ENCODE results near the gene ISLR. TPM values are rescaled to one million over a fixed set of nuclear protein-coding genes. Genes with fewer than 3 reads are reported as not detected.

Gene ISLR
- total and polyA plus RNA-seq, 7 donors = 0.69 to 186 (median 71.4) TPM

GRCh38 chr15:74192751-74193150, 19.2 kb downstream of the ISLR start:
- no peaks in the 10 kb centered on the region for H3K9me3 ChIP-seq
- no peak overlapping the region for H3K27ac ChIP-seq
- H3K4me1 ChIP-seq = peaks cover 0 to 8% (median 0%) of the 10 kb centered on the region in 4 donors
- no peak overlapping the region for H3K4me3 ChIP-seq
- TF ChIP-seq, protein P1, sequence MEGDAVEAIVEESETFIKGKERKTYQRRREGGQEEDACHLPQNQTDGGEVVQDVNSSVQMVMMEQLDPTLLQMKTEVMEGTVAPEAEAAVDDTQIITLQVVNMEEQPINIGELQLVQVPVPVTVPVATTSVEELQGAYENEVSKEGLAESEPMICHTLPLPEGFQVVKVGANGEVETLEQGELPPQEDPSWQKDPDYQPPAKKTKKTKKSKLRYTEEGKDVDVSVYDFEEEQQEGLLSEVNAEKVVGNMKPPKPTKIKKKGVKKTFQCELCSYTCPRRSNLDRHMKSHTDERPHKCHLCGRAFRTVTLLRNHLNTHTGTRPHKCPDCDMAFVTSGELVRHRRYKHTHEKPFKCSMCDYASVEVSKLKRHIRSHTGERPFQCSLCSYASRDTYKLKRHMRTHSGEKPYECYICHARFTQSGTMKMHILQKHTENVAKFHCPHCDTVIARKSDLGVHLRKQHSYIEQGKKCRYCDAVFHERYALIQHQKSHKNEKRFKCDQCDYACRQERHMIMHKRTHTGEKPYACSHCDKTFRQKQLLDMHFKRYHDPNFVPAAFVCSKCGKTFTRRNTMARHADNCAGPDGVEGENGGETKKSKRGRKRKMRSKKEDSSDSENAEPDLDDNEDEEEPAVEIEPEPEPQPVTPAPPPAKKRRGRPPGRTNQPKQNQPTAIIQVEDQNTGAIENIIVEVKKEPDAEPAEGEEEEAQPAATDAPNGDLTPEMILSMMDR (IDR thresholded peaks at IDR 0.05) = no peak
- no peak for TF ChIP-seq POLR2AphosphoS5 (IDR thresholded peaks at IDR 0.05)
- no peak for TF ChIP-seq EP300 (IDR thresholded peaks at IDR 0.05)
- TF ChIP-seq POLR2A (IDR thresholded peaks at IDR 0.05) = no peak
- no peaks in the 10 kb centered on the region for H3K36me3 ChIP-seq
- no peak for DNase-seq
- WGBS, 2 donors = 74 to 78% methylated on average over 5 of the region's 5 CpGs
- intact Hi-C loops (cut with DNase I) = no loop called here
- H3K27me3 ChIP-seq = no peaks in the 10 kb centered on the region

- H3K4me3 ChIP-seq = no peak overlapping the region
- H3K36me3 ChIP-seq = no peaks in the 10 kb centered on the region
- H3K9me3 ChIP-seq = no peaks in the 10 kb centered on the region
- intact Hi-C loops (cut with DNase I) = no loop called here
- no peak overlapping the region for H3K27ac ChIP-seq
- H3K27me3 ChIP-seq = no peaks in the 10 kb centered on the region
- H3K4me1 ChIP-seq = peaks cover 0 to 8% (median 0%) of the 10 kb centered on the region in 4 donors
- no peak for DNase-seq
- WGBS, 2 donors = 87 to 91% methylated on average over 4 of the region's 4 CpGs
- TF ChIP-seq, protein P1 (IDR thresholded peaks at IDR 0.05) = no peak
- TF ChIP-seq EP300 (IDR thresholded peaks at IDR 0.05) (no peak), POLR2AphosphoS5 (IDR thresholded peaks at IDR 0.05) (no peak), POLR2A (IDR thresholded peaks at IDR 0.05) (no peak)
These were observed 19.8 kb downstream of the ISLR start for GRCh38 chr15:74193299-74193718.

DNA sequence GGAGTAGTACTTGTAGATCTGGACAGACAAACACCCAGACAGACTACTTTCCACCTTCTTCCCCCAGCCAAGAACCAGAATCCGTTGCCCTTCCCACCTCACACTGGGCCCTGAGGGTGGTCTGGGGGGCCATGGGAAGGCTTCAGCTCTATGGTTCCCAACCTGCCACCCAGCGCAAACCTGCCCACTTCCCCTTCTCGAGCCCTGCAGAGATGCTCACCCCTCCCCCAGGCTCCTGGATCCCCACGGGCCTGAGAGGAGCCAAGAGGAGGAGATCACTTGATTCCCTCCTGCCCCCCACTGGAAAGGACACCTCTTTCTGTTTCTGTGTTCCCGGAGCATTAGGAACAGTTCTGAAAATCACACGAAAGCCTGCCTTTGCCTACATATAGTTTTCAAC, 20.4 kb downstream of the ISLR start:
- no peak for DNase-seq
- Histone ChIP-seq H3K9me3 (no peaks in the 10 kb centered on the region), H3K27ac (no peak overlapping the region), H3K4me1 (peaks cover 0 to 8% (median 0%) of the 10 kb centered on the region in 4 donors), H3K4me3 (no peak overlapping the region), H3K36me3 (no peaks in the 10 kb centered on the region), H3K27me3 (no peaks in the 10 kb centered on the region)
- 63 to 82% methylated on average over 6 of the region's 6 CpGs for WGBS, 2 donors
- intact Hi-C loops (cut with DNase I) = no loop called here
- no peak for TF ChIP-seq POLR2A (IDR thresholded peaks at IDR 0.05)

GRCh38 chr15:74194572-74195559, 21.4 kb downstream of the ISLR start:
- TF ChIP-seq POLR2A (IDR thresholded peaks at IDR 0.05) = no peak
- no peak for TF ChIP-seq EP300 (IDR thresholded peaks at IDR 0.05)
- TF ChIP-seq, protein P1 (IDR thresholded peaks at IDR 0.05) = no peak
- TF ChIP-seq POLR2AphosphoS5 (IDR thresholded peaks at IDR 0.05) = no peak
- Histone ChIP-seq H3K9me3 (no peaks in the 10 kb centered on the region), H3K27ac (no peak overlapping the region), H3K4me1 (peaks cover 0 to 8% (median 0%) of the 10 kb centered on the region in 4 donors), H3K36me3 (no peaks in the 10 kb centered on the region), H3K4me3 (no peak overlapping the region), H3K27me3 (no peaks in the 10 kb centered on the region)
- WGBS, 2 donors = 92% methylated on average over 13 of the region's 13 CpGs
- intact Hi-C loops (cut with DNase I) = no loop called here
- no peak for DNase-seq

DNA sequence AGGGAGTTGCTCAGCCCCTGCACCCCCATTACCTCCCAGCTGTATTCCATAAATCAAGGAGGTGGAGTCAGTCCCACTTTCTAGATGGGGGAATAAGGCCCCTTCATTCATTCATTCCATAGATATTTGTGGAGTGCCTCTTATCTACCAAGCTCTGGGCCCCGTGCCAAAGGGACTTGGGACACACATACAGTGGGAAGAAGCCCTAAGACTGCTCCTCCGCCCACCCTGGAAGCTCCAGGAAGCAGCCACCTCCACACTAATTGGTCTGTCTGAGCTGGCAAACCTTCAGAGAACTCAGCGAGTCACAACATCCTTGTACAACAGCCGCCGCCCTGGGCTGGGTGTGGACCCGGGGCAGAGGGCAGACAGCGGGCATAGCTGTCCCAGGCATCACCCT, 22.7 kb downstream of the ISLR start:
- WGBS, 2 donors = 6 to 44% methylated on average over 7 of the region's 7 CpGs
- H3K9me3 ChIP-seq = no peaks in the 10 kb centered on the region
- DNase-seq = no peak
- H3K4me1 ChIP-seq = peaks cover 0 to 11% (median 5%) of the 10 kb centered on the region in 4 donors
- intact Hi-C loops (cut with DNase I) = no loop called here
- TF ChIP-seq EP300 (IDR thresholded peaks at IDR 0.05) = no peak
- TF ChIP-seq, protein P1 (IDR thresholded peaks at IDR 0.05) = no peak
- TF ChIP-seq POLR2AphosphoS5 (IDR thresholded peaks at IDR 0.05) = no peak
- TF ChIP-seq POLR2A (IDR thresholded peaks at IDR 0.05) = no peak
- no peaks in the 10 kb centered on the region for H3K27me3 ChIP-seq
- no peak overlapping the region for H3K4me3 ChIP-seq
- no peak overlapping the region for H3K27ac ChIP-seq
- H3K36me3 ChIP-seq = no peaks in the 10 kb centered on the region

Measured in sigmoid colon (tissue), 7 donors.